Uterus (tissue), 4 donors: ENCODE measurements around the gene ICAM3. TPM values are rescaled to one million over a fixed set of nuclear protein-coding genes. Genes with fewer than 3 reads are reported as not detected.
A peak's percentile ranks its signal among the peaks of the same experiment; 100 is the strongest.

ENCODE experiments used
- DNase-seq, 2 donors: peaks; one replicate each; pipeline ENCODE4 v3.0.0-alpha.2; 2019 to 2020
- H3K27ac ChIP-seq, 2 donors: fragments of 200-600 bp; sonication (generic); 1 replicate in 1 of 2; 2 replicates in 1 of 2; pipeline ENCODE4 v1.5.1; 2016 to 2018
- H3K27me3 ChIP-seq, 2 donors: fragments of 200-600 bp; sonication (generic); one replicate each; pipeline ENCODE4 v1.5.1; 2018 to 2019; ENCODE audit warnings: control low read depth in 1 of 2
- H3K36me3 ChIP-seq, 2 donors: fragments of 200-600 bp; sonication (generic); one replicate each; pipeline ENCODE4 v1.5.1; 2019; ENCODE audit warnings: control low read depth in 1 of 2
- H3K4me1 ChIP-seq, 2 donors: fragments of 200-600 bp; sonication (generic); one replicate each; pipeline ENCODE4 v1.5.1; 2018 to 2019; ENCODE audit warnings: control low read depth in 1 of 2
- H3K4me3 ChIP-seq, 2 donors: fragments of 200-600 bp; sonication (generic); 1 replicate in 1 of 2; 2 replicates in 1 of 2; pipeline ENCODE4 v1.5.1; 2018 to 2019; ENCODE audit warnings: mild to moderate bottlenecking in 1 of 2
- H3K9me3 ChIP-seq, 2 donors: fragments of 200-600 bp; sonication (generic); one replicate each; pipeline ENCODE4 v1.5.1; 2019; ENCODE audit warnings: control low read depth in 1 of 2
- CTCF ChIP-seq, 4 experiments: fragments of 200-600 bp in 2 of 4; fragments of 450-650 bp in 2 of 4; sonication (generic) in 2 of 4; IDR thresholded peaks; one replicate each; pipeline ENCODE4 v1.5.1; 2016 to 2019; ENCODE audit warnings: antibody characterized with exemption in 4 of 4, mild to moderate bottlenecking in 2 of 4, moderate library complexity in 1 of 4
- POLR2A ChIP-seq, 2 donors: fragments of 450-650 bp; IDR thresholded peaks; one replicate each; pipeline ENCODE4 v1.6.1; 2016; ENCODE audit warnings: antibody characterized with exemption in 2 of 2, mild to moderate bottlenecking in 1 of 2, moderate library complexity in 1 of 2
- intact Hi-C: fragments of 100-400 bp; cut with DNase I; formaldehyde crosslinking; loops from one replicate; pipeline ENCODE4 v1.15.1; 2023; ENCODE audit warnings: low total_unique reads
- total RNA-seq, 4 donors: library from RNA; depleted of rRNA in 3 of 4; stranded (reverse); fragments of >200 nt in 3 of 4; gene quantifications; one replicate each; pipeline versions ENCODE4 v1.1.0 to v1.2.4, GENCODE V29; 2014 to 2023
- donor health status: DM: yes; HTN: yes; CAD: no.

The ICAM3 gene
- total RNA-seq, 4 donors from 2014 or later: 3.0 to 65.3 (median 6.2) TPM

- no peaks in the 10 kb centered on the region for H3K36me3 ChIP-seq
- H3K9me3 ChIP-seq: no peaks in the 10 kb centered on the region
- H3K4me3 ChIP-seq: no peak overlapping the region
- H3K27me3 ChIP-seq: no peaks in the 10 kb centered on the region
- no peak overlapping the region for H3K27ac ChIP-seq
- intact Hi-C loops: no loop called here
- DNase-seq: no peak
- no peak for TF ChIP-seq POLR2A (IDR thresholded peaks at IDR 0.05)
- no peak for TF ChIP-seq CTCF (IDR thresholded peaks at IDR 0.05)
- peaks cover 0 to 9% of the 10 kb centered on the region in 2 donors for H3K4me1 ChIP-seq
These were observed 21.5 kb downstream of the ICAM3 start for GRCh38 chr19:10317857-10318462.

- no peak for TF ChIP-seq POLR2A (IDR thresholded peaks at IDR 0.05)
- no peak for TF ChIP-seq CTCF (IDR thresholded peaks at IDR 0.05)
- Histone ChIP-seq H3K36me3 (no peaks in the 10 kb centered on the region), H3K4me1 (peaks cover 0 to 9% of the 10 kb centered on the region in 2 donors), H3K27ac (no peak overlapping the region), H3K9me3 (no peaks in the 10 kb centered on the region), H3K4me3 (no peak overlapping the region), H3K27me3 (no peaks in the 10 kb centered on the region)
- no peak for DNase-seq
- intact Hi-C loops: no loop called here
These were observed 22.2 kb downstream of the ICAM3 start for GRCh38 chr19:10317045-10317856.

GRCh38 chr19:10316229-10317044 is 23.0 kb downstream of the ICAM3 start:
- no peak for TF ChIP-seq CTCF (IDR thresholded peaks at IDR 0.05)
- no peak for TF ChIP-seq POLR2A (IDR thresholded peaks at IDR 0.05)
- no peaks in the 10 kb centered on the region for H3K27me3 ChIP-seq
- no peak overlapping the region for H3K4me3 ChIP-seq
- H3K4me1 ChIP-seq: peaks cover 0 to 9% of the 10 kb centered on the region in 2 donors
- H3K9me3 ChIP-seq: no peaks in the 10 kb centered on the region
- intact Hi-C loops: no loop called here
- peak overlapping the region in 1 of 2 donors; percentile 15 for H3K27ac ChIP-seq
- no peak for DNase-seq
- H3K36me3 ChIP-seq: no peaks in the 10 kb centered on the region

GRCh38 chr19:10315335-10316214 is 23.8 kb downstream of the ICAM3 start, which contains the start of gene FDX2:
Gene FDX2, minus strand, starts transcription at chr19:10316015. Its CDS starts 19 bp downstream, at chr19:10315996.
- intact Hi-C loops: no loop called here
- H3K27me3 ChIP-seq: no peaks in the 10 kb centered on the region
- no peak for TF ChIP-seq CTCF (IDR thresholded peaks at IDR 0.05)
- TF ChIP-seq POLR2A (IDR thresholded peaks at IDR 0.05): no peak
- H3K27ac ChIP-seq: peak within 1 kb of the TSS; percentile 15 to 71
- peaks cover 0 to 9% of the 10 kb centered on the region in 2 donors for H3K4me1 ChIP-seq
- no peaks in the 10 kb centered on the region for H3K36me3 ChIP-seq
- no peaks in the 10 kb centered on the region for H3K9me3 ChIP-seq
- peak within 1 kb of the TSS; percentile 73 to 85 for H3K4me3 ChIP-seq
- peak; percentile 78 to 85 for DNase-seq
